Measurements from ENCODE around the gene NEK10. TPM values are rescaled to one million over a fixed set of nuclear protein-coding genes. Genes with fewer than 3 reads are reported as not detected.

NEK10 gene
- total RNA-seq, 1 donor from 2014 or later, result 1.4 TPM

GRCh38 chr3:27193056-27193455 lies 176.1 kb downstream of the NEK10 start:
- intact Hi-C loops (cut with micrococcal nuclease), result no loop called here

GRCh38 chr3:27186013-27186412 lies 183.2 kb downstream of the NEK10 start:
- intact Hi-C loops (cut with micrococcal nuclease), result no loop called here

- intact Hi-C loops (cut with micrococcal nuclease), result no loop called here
These were observed 183.8 kb downstream of the NEK10 start for GRCh38 chr3:27185231-27185989.

DNA sequence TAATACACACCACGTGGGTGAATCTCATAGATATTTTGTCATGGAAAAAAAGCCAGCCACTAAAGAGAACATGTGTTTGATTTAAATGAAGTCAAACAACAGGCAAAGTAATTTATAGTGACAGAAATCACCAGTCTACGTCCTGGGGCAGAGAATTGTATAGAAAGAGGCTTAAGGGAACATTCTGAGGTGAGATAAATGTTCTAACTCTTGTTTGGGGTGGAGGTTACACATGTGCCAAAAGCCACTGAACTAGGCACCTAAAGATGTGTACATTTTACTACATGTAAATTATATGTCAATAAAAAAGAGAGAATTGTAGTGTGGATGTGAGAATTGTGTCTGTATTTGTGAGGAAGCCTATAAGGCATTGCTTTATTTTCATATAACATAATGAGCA lies 184.9 kb downstream of the NEK10 start:
- intact Hi-C loops (cut with micrococcal nuclease), result no loop called here

DNA sequence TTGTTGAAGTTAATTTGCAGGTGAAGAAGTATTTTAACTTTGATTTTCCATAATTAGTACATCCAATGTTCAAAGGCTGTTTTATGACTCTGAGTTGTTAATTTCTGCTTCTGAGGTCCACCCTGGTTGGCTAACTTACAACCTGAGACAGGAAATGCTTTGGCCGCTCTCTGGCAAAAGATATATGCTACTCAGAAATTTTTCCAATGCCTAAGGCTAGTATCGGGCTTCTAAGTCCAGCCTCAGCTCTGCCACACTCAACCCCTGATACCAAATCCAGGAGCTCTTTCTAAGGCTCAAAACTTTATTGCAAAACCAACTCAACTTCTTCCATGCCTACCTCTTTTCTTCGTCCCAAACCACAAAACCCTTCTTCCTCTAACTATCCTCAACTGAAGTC lies 192.9 kb downstream of the NEK10 start:
- intact Hi-C loops (cut with micrococcal nuclease), result no loop called here

DNA sequence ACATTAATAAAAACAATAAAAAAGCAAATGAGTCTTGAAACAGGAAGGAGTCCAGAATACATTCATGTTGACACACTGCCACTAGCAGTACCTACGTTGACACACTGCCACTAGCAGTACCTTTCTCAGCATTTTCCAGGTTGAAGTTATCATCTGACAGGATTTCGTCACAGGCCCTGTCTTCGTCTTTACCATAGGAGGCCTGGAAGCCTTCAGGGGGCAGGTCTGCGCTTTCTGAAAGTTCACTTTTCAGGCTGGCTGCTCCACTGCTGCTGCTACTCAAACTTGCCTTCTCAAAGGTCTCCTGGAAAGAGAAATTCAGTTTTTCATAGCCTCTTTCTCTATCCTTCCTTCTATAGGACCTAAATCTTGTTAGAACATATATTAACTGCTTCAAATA lies 194.7 kb downstream of the NEK10 start:
- intact Hi-C loops (cut with micrococcal nuclease), result no loop called here

DNA sequence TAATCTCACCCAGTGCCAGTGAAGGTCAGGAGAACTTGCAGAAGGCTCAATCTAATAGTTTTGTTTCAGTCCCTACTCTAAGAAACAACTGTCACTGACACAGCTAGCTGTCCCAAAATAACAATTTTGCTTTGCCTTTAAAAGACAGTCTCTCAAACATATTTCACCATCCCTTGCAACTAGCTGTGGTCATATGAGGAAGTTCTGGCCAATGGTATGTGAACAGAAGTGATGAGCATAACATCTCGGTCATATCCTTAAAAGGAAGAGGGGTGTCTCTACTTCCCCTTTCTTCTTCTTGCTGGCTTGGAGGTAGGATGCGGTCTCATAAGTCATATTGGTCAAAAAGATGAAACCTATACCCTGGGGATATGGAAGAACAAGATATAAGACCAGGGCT lies 198.1 kb downstream of the NEK10 start:
- intact Hi-C loops (cut with micrococcal nuclease), result no loop called here

DNA sequence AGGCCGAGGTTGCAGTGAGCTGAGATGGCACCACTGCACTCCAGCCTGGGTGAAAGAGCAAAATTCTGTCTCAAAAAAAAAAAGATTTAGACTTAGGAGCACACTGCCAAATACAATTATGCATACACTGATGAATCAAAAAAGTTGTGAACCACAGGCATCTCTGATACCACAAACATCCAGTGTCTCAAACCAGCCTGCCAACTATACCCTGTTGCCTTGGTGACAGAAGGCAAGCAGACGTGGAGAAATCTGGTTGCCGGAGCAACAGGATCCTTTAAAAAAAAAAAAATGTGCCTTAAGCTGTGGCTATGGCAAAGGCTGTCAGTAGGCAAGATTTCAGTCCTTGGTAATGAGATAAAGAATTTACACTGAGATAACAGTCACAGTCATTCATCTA lies 202.3 kb downstream of the NEK10 start:
- intact Hi-C loops (cut with micrococcal nuclease), result no loop called here

GRCh38 chr3:27165321-27165721 lies 203.9 kb downstream of the NEK10 start:
- intact Hi-C loops (cut with micrococcal nuclease), result no loop called here

DNA sequence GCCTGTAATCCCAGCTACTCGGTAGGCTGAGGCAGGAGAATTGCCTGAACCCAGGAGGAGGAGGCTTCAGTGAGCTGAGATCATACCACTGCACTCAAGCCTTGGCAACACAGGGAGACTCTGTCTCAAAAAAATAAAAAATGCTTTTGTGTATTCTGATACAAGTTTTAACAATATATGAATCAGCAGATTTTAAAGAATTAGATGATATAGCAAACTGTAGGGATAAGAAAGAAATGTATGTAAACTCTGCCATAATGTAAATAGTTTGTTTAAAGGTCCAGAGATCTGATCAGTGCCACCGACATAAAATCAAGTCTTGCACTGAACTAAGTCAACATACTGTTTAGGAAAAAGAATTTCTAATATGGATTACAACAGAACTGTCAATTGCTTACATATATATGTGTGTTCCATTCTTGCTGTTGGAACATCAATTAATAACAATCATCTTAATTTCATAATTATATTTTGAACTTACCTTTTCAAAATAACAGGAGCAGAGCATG lies 208.3 kb downstream of the NEK10 start:
- intact Hi-C loops (cut with micrococcal nuclease), result no loop called here

DNA sequence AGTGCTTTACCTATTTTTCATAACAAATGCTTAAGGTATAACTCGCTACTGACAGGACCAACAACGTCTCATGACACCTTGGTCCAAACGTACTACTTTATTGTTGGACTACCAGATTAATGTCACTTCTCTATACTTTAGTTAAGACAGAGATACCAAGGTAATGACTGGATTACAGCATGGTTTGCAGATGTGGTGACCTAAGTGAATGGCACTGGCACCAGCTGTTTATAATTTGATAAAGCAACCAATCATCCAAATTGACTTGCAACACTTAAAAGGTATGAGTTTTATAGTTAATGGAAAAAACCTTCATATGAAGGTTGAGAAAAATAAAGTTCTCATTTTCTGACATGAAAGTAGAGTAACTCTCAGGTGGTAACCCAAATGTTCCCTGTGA lies 209.0 kb downstream of the NEK10 start:
- intact Hi-C loops (cut with micrococcal nuclease), result no loop called here

DNA sequence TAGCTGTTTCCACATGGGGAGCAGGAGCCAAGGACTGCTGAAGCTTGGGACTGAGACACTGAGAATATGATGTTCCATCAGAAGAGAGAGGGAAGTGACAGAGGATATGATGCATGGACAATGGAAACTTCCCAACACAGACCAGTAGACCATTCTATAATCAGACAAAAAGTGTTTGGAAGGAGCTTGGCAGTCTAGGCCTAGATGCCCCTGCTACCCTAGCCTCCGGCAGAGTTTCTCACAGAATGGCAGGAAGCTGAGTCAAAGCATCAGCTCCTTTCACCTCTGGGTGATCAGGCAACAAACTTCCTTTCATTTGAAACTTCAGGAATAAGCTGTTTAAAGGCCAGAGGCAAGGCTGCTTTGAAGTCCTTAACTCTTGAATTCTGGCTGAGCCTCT lies 222.0 kb downstream of the NEK10 start:
- intact Hi-C loops (cut with micrococcal nuclease), result no loop called here

- intact Hi-C loops (cut with micrococcal nuclease), result no loop called here
These were observed 222.4 kb downstream of the NEK10 start for GRCh38 chr3:27146786-27147185.

DNA sequence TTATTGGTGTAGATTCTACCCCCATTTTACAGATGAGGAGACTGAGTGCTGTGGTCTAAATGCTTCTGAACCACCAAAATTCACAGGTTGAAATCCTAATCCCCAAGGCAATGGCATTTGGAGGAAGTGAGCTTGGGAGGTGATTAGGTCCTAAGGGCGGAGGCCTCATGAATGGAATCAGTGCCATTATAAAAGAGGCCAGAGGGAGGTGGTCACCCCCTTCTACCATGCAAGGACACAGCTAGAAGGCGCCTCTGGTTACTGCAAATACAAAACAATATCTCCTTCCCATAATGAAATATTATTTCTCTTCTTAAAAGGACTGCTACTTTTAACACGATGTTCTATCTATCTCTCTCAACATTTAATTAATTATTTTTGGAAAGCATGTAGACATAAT lies 223.5 kb downstream of the NEK10 start:
- intact Hi-C loops (cut with micrococcal nuclease), result no loop called here

GRCh38 chr3:27141668-27142067 lies 227.5 kb downstream of the NEK10 start:
- intact Hi-C loops (cut with micrococcal nuclease), result no loop called here

DNA sequence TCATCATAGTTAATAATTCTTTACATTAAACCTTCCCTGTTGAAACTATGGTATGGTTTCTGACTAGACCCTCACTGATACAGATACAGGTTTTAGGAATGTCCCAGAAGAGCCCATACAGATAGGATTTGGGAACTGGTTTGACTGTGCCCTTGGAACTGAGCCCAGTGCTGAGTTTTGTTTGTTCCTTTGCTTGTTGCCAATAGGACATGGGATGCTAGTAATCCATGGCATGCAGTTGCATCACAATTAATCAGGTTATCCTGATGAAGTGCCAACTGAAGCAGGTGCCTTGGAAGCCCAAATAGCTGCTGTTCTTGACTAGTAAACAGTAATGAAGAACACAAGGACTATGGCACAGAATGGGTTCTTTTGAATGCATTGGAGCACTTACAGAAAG lies 230.6 kb downstream of the NEK10 start:
- intact Hi-C loops (cut with micrococcal nuclease), result no loop called here

DNA sequence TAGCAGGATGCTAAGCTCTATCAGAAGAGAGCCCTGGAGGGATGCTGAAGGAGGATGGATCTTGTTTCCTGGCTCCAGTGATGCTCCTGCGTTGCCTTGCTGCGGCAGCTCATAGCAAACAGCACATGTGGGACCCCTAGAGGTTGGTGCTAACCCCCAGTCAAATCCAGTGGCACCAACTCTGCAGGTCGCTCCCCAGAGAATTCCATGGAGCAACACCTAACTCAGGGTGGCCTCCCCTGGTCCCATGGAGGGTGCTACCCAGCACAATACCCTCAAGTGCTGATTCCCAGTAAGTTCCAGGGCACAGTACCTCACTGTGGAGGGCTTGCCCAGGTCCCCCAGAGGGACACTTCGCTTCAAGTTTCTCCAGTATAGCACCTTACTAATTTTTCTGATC lies 231.2 kb downstream of the NEK10 start:
- intact Hi-C loops (cut with micrococcal nuclease), result no loop called here

DNA sequence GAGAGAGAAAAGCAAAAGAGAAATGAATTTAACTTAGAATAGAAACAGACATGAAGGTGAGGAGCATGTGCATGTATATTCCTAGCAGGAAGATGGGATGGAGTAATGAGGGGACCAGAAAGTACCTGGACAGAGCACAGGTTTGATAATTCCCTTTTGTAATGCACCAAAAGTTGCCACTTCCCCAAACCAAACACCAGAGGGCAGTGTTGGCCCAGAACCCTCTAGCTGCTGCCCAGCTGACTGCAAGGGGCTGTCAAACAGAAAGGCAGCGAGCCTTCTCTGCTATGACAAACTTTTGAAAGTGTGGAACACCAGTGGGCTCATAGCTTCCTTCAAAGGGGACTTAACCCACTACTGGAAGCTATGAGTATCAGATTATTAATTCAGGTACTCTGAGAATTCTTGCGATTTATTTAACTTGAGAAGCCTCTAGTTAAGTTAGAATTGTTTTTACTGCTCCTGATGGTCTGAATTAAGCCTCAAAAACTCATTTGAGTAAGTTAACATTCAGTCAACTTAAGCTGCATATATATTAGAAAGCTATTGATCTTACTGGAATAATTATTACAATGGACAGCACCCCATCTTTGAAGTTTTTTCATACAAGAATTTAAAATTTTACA lies 234.9 kb downstream of the NEK10 start:
- intact Hi-C loops (cut with micrococcal nuclease), result loop anchor here (1.0 to 5.0 kb wide), 5 partner anchors 120 to 1195 kb away; no protein-coding TSS in a partner anchor

- intact Hi-C loops (cut with micrococcal nuclease), result loop anchor here (5.0 kb wide), 1 partner anchor 564 kb away; no protein-coding TSS in a partner anchor
These were observed 236.1 kb downstream of the NEK10 start for GRCh38 chr3:27133060-27133459.

DNA sequence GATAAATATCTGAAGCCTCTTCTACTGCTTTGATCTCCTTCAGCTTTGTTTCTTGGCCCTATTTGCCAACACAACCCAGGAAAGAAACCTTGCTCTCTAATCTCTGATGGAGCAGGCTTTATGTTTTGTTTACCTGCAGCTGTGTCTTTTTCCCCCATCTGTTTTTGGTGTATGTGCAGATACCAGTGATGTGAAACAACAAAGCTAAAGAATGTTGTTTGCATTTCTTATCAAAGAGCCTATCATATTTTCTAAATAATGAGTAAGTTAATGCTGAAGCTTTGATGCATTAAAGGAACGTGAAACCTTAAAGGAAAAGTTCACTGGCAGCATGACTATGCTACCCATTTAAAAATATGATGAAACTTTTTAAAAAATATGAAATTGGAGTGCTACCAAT lies 238.4 kb downstream of the NEK10 start:
- intact Hi-C loops (cut with micrococcal nuclease), result loop anchor here (5.0 kb wide), 1 partner anchor 567 kb away; no protein-coding TSS in a partner anchor

DNA sequence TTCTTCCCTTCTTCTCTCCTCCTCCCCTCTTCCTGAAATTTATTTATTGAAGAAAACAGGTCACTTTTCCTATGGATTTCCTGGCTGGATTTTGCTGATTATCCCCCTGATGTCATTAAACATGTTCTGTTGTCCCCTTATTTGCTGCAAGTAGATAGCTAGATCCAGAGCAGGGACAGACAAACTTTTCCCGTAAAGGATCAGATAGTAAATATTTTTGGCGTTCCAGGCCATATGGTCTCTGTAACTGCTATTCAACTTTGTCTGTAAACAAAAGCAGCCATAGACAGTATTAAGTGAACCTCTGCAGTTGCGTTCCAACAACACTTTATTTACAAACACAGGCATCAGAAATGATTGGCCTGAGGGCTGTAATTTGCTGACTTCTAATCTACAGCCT lies 241.3 kb downstream of the NEK10 start:
- intact Hi-C loops (cut with micrococcal nuclease), result no loop called here

- intact Hi-C loops (cut with micrococcal nuclease), result no loop called here
These were observed 242.0 kb downstream of the NEK10 start for GRCh38 chr3:27127195-27127594.

Measured in T-helper 1 cell treated with Interleukin-12 subunit alpha and Interleukin-12 subunit beta and Interleukin-4 antibody, amounts not matched to agents 30 ng/mL and 1 ng/mL, for 36 hours (primary cell).